G401.6 (cell line): ENCODE results near the gene ATP2C2.
"Not testable (repeated sequence)": the region's sequence is repeated elsewhere in the genome, so short reads cannot be mapped to it uniquely, and the experiment has no call there.

ENCODE experiments used
- FAIRE-seq: peaks from 2 replicates; lab custom pipeline; 2012; peaks lifted over from hg19 to GRCh38; lab: Jason Lieb, UNC

Gene ATP2C2

DNA sequence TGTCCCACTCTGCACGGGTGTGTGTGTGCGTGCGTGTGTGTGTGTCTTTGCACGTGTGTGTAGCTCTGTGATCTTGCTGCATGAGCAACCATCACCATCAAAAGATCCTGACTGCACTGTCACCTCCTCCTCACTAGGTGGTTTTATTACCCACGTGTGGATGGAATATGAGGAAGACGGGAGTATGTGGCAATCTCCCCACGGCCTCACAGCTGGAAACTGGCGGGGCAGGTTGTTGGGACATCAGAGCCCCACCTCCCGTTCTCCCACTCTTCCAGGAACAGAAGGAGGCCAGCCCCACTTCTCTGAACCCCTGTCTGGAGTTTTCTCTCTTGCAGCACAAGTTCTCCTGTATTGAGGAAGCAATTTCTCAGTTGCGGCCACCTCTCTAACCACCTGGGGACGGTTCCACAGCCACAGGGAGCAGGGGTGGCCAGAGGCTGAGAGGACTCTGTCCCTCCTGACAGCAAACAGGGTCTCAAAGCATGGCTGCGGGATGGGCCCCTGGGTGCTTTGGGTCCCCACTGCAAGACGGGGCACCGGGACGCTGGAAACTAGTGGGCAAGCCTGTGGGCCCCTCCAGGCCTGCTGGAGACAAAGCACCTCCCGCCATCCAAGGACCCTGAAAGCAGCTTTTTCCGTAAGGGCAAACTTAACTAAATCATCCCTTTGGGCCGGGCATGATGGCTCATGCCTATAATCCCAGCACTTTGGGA, 27.9 kb upstream of the ATP2C2 start:
- no peak for FAIRE-seq

DNA sequence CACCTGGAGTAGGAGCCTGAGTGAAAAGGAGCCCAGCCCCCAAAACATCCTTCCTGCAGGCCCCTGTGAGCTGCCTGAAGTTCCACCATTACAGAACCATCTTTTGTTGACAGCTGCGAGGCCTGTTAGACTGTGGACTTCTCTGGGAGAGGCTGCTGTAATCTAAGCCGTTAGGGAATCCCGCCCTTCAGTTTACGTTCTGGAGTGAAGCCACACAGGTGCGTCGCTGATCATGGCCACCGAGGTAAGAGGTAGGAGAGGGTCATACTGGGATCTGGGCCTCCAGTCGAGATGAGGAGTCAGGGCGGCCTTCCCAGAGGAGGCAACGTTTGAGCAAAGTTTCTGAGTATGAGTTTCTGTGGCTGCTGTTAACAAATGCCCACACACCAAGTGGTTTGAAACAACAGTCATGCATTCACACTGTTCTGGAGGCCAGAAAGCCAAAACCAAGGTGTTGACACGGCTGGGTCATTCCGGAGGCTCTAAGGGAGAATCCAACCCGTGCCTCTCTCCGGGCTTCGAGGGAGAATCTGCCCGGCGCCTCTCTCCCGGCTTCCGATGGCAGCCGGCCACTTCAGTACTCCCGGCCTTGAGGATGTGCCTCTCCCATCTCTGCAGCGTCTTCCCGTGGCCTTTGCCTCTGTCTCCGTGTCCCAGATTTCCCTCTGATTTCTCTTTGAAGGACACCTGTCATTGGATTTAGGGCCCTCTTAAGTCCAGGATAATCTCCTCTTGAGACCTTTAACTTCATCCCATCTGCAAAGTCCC, 26.6 kb upstream of the ATP2C2 start:
- no peak for FAIRE-seq

- FAIRE-seq: not testable (repeated sequence)
Measured at GRCh38 chr16:84343800-84344199, 24.5 kb upstream of the ATP2C2 start.

DNA sequence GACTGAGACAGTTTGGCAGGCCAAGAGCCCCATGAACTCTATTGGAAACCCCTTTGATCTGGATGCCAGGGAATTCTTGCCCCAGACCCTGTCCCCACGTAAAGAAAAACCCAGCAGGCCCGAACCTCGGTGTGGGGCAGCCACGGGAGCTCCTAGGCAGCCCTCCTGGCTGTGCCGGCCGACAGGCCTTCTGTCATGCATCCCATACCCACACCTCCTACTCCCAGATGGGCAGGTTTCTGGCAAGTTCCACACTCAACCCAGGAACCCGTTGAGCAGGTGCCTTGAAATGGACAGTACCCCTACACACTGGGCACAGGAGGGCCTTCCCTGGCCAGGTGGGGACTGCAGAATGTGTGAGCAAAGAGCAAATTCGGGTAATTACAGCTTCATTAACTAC, 23.6 kb upstream of the ATP2C2 start:
- FAIRE-seq: no peak

- no peak for FAIRE-seq
Measured at GRCh38 chr16:84347161-84347560, 21.2 kb upstream of the ATP2C2 start.

DNA sequence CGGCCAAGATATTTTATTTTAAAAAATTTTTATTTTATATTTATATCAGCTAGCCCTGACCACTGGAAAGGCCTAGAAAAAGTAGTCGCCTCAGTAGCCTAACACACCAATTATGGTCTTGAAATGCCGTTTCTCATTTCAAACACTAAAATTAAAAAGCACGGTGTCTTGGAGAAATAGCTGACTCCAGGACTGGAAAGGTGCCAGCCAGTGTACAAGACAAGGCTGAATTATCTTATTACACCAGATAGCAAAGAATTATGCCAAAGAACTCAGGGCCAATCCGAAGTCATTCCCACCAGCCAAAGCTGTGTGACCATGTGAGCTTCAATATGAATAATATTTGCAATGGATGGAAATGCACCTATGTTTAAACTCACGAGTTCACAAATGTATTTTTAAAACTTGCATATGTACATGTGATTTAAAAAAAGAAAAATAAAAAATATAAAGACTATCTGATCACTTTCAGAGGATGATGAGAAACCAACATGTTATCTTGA, 19.9 kb upstream of the ATP2C2 start:
- FAIRE-seq: no peak

DNA sequence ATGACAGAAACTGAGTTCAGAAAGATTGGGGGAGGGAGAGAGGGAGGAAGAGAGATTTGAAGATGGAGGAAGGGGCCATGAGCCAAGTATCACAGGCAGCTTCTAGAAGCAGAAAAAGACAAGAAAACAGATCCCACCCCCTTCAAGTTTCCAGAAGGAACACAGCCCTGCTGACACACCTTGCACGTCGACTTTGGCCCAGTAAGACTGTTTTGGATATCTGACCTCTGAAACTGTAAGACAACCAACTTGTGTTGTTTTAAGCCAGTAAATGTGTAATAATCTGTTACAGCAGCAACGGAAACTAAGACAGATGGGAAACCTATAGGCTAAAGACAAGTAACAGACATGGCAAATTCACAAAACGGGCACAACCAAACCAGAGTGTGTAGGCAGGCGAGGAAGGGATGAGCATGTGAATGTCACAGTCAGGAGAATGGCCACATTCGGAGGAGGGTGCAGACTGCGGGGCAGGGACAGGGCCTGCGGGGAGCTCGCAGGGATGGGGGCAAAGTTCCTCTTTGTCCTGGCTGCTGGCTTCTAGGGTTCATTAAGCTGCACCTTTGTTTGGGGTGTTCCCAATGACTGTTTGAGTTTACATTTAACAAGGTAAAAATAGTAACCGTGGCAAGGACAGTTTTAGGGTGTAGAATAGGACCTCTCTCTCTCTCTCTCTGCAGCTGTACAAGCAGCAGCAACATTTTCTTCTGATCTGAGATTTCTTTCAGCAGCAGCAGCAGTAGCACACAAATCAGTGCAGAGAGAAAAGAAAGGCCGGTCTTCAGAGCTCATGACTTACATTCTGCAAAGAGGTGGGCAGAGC, 18.3 kb upstream of the ATP2C2 start:
- no peak for FAIRE-seq

DNA sequence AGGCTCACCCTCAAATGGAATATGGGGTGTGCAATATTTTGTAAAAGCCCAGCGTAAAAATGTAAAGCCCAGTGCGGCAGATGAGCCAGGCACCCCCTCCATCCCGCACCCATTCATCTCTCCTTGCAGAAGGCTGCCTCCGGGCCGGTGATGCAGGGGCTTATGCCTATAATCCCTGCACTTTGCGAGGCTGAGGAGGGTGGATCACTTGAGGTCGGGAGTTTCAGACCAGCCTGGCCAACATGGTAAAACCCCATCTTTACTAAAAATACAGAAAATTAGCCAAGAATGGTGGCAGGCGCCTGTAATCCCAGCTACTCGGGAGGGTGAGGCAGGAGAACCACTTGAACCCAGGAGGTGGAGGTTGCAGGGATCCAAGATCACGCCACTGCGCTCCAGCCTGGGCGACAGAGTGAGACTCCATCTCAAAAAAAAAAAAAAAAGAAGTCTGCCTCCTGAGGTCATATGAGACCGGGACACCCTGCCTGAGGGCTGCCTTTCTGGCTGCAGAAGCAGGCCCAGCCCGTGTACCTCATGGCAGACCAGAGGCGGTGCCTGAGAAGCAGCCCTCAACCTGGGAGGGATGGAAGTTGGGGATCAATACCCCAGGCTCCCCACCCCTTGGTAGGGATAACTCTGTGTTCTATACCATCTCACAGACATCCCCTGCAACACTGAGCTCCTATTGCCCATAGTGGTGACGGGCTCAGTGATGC, 17.5 kb upstream of the ATP2C2 start:
- FAIRE-seq: no peak

GRCh38 chr16:84351630-84352029, 16.7 kb upstream of the ATP2C2 start:
- FAIRE-seq: no peak

- FAIRE-seq: no peak
Measured at GRCh38 chr16:84354306-84354705, 14.0 kb upstream of the ATP2C2 start.

- no peak for FAIRE-seq
Measured at GRCh38 chr16:84355149-84355548, 13.2 kb upstream of the ATP2C2 start.

DNA sequence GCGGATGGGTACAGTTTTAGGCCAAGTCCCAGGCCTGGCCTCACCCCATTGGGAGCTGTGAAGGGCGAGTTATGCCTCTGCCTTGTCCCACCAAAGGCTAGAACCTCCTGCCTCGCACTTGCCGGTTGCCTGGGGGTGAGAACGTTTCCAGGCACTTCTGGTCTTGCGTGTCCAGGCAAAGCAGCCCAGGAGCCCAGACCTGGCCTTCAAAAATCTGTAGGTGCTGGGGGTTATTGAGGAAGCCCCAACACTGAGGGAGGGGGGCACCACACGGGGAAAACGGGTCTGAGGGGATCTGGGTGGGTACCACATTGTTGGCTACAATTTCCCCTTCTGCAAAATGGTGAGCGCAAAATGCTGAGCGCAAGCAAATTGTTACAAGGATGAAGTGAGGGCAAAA, 12.2 kb upstream of the ATP2C2 start:
- FAIRE-seq: no peak

- FAIRE-seq: no peak
Measured at GRCh38 chr16:84356591-84357116, 11.7 kb upstream of the ATP2C2 start.

DNA sequence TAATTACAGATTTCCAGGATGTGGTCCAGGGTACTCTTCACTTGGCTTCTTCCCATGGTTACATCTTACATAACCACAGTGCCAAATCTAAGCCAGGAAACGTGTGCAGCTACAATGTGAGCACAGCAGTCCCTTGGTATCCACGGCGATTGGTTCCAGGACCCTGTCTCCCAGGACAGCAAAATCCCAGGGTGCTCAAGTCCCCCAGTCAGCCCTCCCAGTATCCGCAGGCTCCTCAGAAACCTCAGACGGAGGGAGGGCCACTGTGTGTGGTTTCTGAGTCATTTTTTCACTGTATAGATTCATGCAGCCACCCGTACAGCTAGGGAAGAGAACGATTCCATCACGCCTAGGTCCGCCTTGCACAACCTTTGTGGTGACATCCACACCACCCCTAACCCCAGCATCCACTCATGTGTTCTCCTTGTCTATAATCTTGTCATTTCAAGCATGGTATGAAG, 11.1 kb upstream of the ATP2C2 start:
- FAIRE-seq: no peak

DNA sequence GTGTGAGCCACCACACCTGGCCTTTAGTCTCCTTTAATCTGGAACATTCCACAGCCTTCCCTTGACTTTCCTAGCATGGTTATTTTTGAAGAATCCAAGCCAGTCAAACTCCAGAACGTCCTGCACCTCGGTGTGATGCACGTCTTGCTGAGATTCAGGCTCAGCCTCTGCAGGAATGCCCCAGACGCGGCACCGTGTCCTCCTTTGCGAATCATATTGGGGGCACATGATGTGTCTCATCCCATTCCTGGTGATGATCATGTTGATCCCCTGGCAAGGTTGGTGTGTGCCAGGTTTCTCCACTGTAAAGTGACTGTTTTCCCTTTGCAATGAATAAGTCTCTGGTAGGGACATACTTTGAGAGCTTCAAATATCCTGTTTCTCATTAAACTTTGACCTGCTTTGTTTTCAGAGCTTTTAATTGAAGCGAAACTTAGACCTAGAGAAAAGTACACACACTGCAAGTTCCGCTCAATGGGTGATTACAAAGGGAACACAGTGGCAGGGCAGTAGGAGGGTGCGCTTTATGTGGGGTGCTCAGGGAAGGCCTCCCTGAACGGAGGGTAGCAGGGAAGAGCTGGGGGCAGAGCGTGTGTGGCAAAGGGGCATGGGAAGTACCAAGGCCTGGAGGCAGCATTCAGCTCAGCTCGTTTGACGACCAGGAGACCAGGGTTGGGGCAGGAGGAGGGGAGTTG, 9.6 kb upstream of the ATP2C2 start:
- FAIRE-seq: no peak

GRCh38 chr16:84359326-84359725, 9.0 kb upstream of the ATP2C2 start:
- no peak for FAIRE-seq

GRCh38 chr16:84360170-84360569, 8.2 kb upstream of the ATP2C2 start:
- no peak for FAIRE-seq

GRCh38 chr16:84360748-84361147, 7.6 kb upstream of the ATP2C2 start:
- no peak for FAIRE-seq

- FAIRE-seq: no peak
Measured at GRCh38 chr16:84361546-84361945, 6.8 kb upstream of the ATP2C2 start.

GRCh38 chr16:84362471-84362941, 5.8 kb upstream of the ATP2C2 start:
- no peak for FAIRE-seq

GRCh38 chr16:84366208-84366607, 2.1 kb upstream of the ATP2C2 start:
- no peak for FAIRE-seq
